H1 (cell line): ENCODE results near the gene PC. TPM values are rescaled to one million over a fixed set of nuclear protein-coding genes. Genes with fewer than 3 reads are reported as not detected.

ENCODE experiments used
- POLR2A ChIP-seq, 2 experiments: IDR thresholded peaks; 1 replicate in 1 of 2; 2 replicates in 1 of 2; pipeline ENCODE4 v1.6.1; 2011; ENCODE audit warnings: low read depth in 2 of 2, low read length in 2 of 2, mild to moderate bottlenecking in 2 of 2; ENCODE audit errors: control extremely low read depth in 1 of 2
- RFX5 ChIP-seq: IDR thresholded peaks from 2 replicates; pipeline ENCODE4 v1.6.1; 2011; ENCODE audit warnings: low read depth, low read length, improper control_type of control experiment, borderline replicate concordance
- SAP30 ChIP-seq: fragments of 300-600 bp; sonication (generic); IDR thresholded peaks from 2 replicates; pipeline ENCODE4 v1.7.1; 2012; ENCODE audit warnings: low read length, moderate library complexity, mild to moderate bottlenecking, inconsistent platforms; ENCODE audit not compliant: insufficient read depth, insufficient replicate concordance
- SP4 ChIP-seq: IDR thresholded peaks from 2 replicates; pipeline ENCODE4 v1.6.1; 2012; ENCODE audit warnings: low read length, inconsistent platforms
- polyA plus RNA-seq, 7 experiments: library from polyadenylated mRNA; depleted of rRNA in 3 of 7; stranded (reverse) in 5 of 7; unstranded in 2 of 7; fragments of >200 nt in 5 of 7; fragments of 200-250 nt in 2 of 7; gene quantifications; 1 replicate in 5 of 7; 2 replicates in 1 of 7; 4 replicates in 1 of 7; pipeline versions ENCODE4 v1.2.1 to v1.2.3, GENCODE V29; 2011 to 2013; ENCODE audit warnings: missing spikeins in 2 of 7, mixed read lengths in 2 of 7
- total RNA-seq: library from RNA; stranded (reverse); fragmentation: NEBNext Ultra II Directional; extraction: Animal tissue kit (Norgen Biotek cat#: 25700); gene quantifications from 2 replicates; pipeline ENCODE4 v1.2.1, GENCODE V29; 2021

The PC gene
- total and polyA plus RNA-seq, 2 of the 8 experiments (the other 6 are each of a cell fraction or from before 2014, with no cell fraction given), result 11.5 to 27.5 TPM

- TF ChIP-seq SAP30 (no peak), SP4 (no peak), RFX5 (no peak), POLR2A (IDR thresholded peaks at IDR 0.05; ENCODE audit: control extremely low read depth in 1 of 2, low read depth in 2 of 2, low read length in 2 of 2) (no peak)
Measured at GRCh38 chr11:66879000-66879399, 79.2 kb downstream of the PC start (continued).
